Measurements from ENCODE around the gene EPS15. TPM values are rescaled to one million over a fixed set of nuclear protein-coding genes. Genes with fewer than 3 reads are reported as not detected.
A peak's percentile ranks its signal among the peaks of the same experiment; 100 is the strongest.
"Not testable (repeated sequence)": the region's sequence is repeated elsewhere in the genome, so short reads cannot be mapped to it uniquely, and the experiment has no call there.

EPS15 gene
- total RNA-seq, 1 donor from 2014 or later: 88.5 TPM

- H3K4me3 ChIP-seq: no peak overlapping the region
- no peak for TF ChIP-seq CTCF (IDR thresholded peaks at IDR 0.05)
- DNase-seq: no peak
- ATAC-seq: no peak
- intact Hi-C loops (cut with DNase I): no loop called here
- H3K36me3 ChIP-seq: no peaks in the 10 kb centered on the region
- no peaks in the 10 kb centered on the region for H3K9me3 ChIP-seq
- no peak overlapping the region for H3K27ac ChIP-seq
- no peaks in the 10 kb centered on the region for H3K27me3 ChIP-seq
- peaks cover 67% of the 10 kb centered on the region for H3K4me1 ChIP-seq
Measured at GRCh38 chr1:51512606-51513005, 6.5 kb downstream of the EPS15 start.

- intact Hi-C loops (cut with DNase I): no loop called here
- no peak for DNase-seq
- Histone ChIP-seq H3K27ac (no peak overlapping the region), H3K9me3 (no peaks in the 10 kb centered on the region), H3K36me3 (no peaks in the 10 kb centered on the region), H3K27me3 (no peaks in the 10 kb centered on the region), H3K4me1 (peaks cover 67% of the 10 kb centered on the region), H3K4me3 (no peak overlapping the region)
- TF ChIP-seq CTCF (IDR thresholded peaks at IDR 0.05): no peak
- no peak for ATAC-seq
Measured at GRCh38 chr1:51512120-51512519, 6.9 kb downstream of the EPS15 start.

GRCh38 chr1:51509773-51510172, 9.3 kb downstream of the EPS15 start:
- DNase-seq (no peak), ATAC-seq (no peak)
- no peaks in the 10 kb centered on the region for H3K9me3 ChIP-seq
- H3K4me1 ChIP-seq: peaks cover 49% of the 10 kb centered on the region
- no peaks in the 10 kb centered on the region for H3K36me3 ChIP-seq
- no peak overlapping the region for H3K4me3 ChIP-seq
- no peak overlapping the region for H3K27ac ChIP-seq
- H3K27me3 ChIP-seq: no peaks in the 10 kb centered on the region
- no peak for TF ChIP-seq CTCF (IDR thresholded peaks at IDR 0.05)
- intact Hi-C loops (cut with DNase I): no loop called here

- H3K27ac ChIP-seq: no peak overlapping the region
- H3K36me3 ChIP-seq: peaks cover 8% of the 10 kb centered on the region
- no peaks in the 10 kb centered on the region for H3K9me3 ChIP-seq
- H3K27me3 ChIP-seq: no peaks in the 10 kb centered on the region
- H3K4me3 ChIP-seq: no peak overlapping the region
- peak; percentile 29 for ATAC-seq
- TF ChIP-seq CTCF (IDR thresholded peaks at IDR 0.05): no peak
- no peak for DNase-seq
- H3K4me1 ChIP-seq: peaks cover 19% of the 10 kb centered on the region
- intact Hi-C loops (cut with DNase I): no loop called here
Measured at GRCh38 chr1:51506537-51506936, 12.5 kb downstream of the EPS15 start.

- ATAC-seq (no peak), DNase-seq (no peak)
- TF ChIP-seq CTCF (IDR thresholded peaks at IDR 0.05): no peak
- Histone ChIP-seq H3K36me3 (peaks cover 8% of the 10 kb centered on the region), H3K27me3 (no peaks in the 10 kb centered on the region), H3K9me3 (no peaks in the 10 kb centered on the region), H3K4me3 (no peak overlapping the region), H3K4me1 (peaks cover 14% of the 10 kb centered on the region), H3K27ac (no peak overlapping the region)
- intact Hi-C loops (cut with DNase I): no loop called here
Measured at GRCh38 chr1:51504806-51505525, 14.1 kb downstream of the EPS15 start.

- H3K27ac ChIP-seq; H3K4me3 ChIP-seq; DNase-seq; H3K9me3 ChIP-seq; ATAC-seq; H3K27me3 ChIP-seq; H3K4me1 ChIP-seq; intact Hi-C loops (cut with DNase I); H3K36me3 ChIP-seq: not testable (repeated sequence)
Measured at GRCh38 chr1:51501218-51501630, 17.8 kb downstream of the EPS15 start.
